Neural progenitor cell (in vitro differentiated cells): ENCODE results near the gene SND1.

Experiments used
- CTCF ChIP-seq: fragments of 200-600 bp; sonication (generic); IDR thresholded peaks from 2 replicates; pipeline ENCODE4 v1.5.1; 2017; ENCODE audit warnings: antibody characterized with exemption, mild to moderate bottlenecking
- EZH2 ChIP-seq: fragments of 200-600 bp; sonication (generic); IDR thresholded peaks from 2 replicates; pipeline ENCODE4 v1.6.1; 2017; ENCODE audit warnings: antibody characterized with exemption, mild to moderate bottlenecking, moderate library complexity
- EZH2phosphoT487 ChIP-seq: fragments of 200-600 bp; sonication (generic); IDR thresholded peaks from 2 replicates; pipeline ENCODE4 v1.6.1; 2017; ENCODE audit warnings: antibody characterized with exemption

GRCh38 chr7:127692200-127692599 lies 40.2 kb downstream of the SND1 start:
- TF ChIP-seq CTCF (no peak), EZH2phosphoT487 (no peak), EZH2 (no peak)
